ENCODE data around the gene GSDME.

GRCh38 chr7:24763303-24763901 is 6.1 kb upstream of the GSDME start:
- no peak for TF ChIP-seq RAD21 (IDR thresholded peaks at IDR 0.05; ENCODE audit: low read length)
- no peak for TF ChIP-seq USF1 (IDR thresholded peaks at IDR 0.05; ENCODE audit: borderline replicate concordance, low read depth)
- no peak for TF ChIP-seq CTCF (IDR thresholded peaks at IDR 0.05)
